Cardiac muscle cell (in vitro differentiated cells and primary cell): ENCODE data around the gene CD86. TPM values are rescaled to one million over a fixed set of nuclear protein-coding genes. Genes with fewer than 3 reads are reported as not detected.

ENCODE experiments used
- DNase-seq, 2 donors: peaks; one replicate each; pipeline versions ENCODE4 v3.0.0 to v3.0.0-alpha.2; 2010 to 2017; ENCODE audit warnings: low read depth in 1 of 2, low spot score in 1 of 2
- H3K27ac ChIP-seq: fragments of 200-600 bp; sonication (generic); 2 replicates; pipeline ENCODE4 v1.5.1; 2016
- H3K27me3 ChIP-seq: fragments of 200-600 bp; sonication (generic); 2 replicates; pipeline ENCODE4 v1.6.0; 2016; ENCODE audit warnings: control low read depth
- H3K36me3 ChIP-seq: fragments of 200-600 bp; sonication (generic); 2 replicates; pipeline ENCODE4 v1.5.1; 2016; ENCODE audit warnings: control low read depth
- H3K4me1 ChIP-seq: fragments of 200-600 bp; sonication (generic); 2 replicates; pipeline ENCODE4 v1.8.1; 2017; ENCODE audit warnings: low read depth, mild to moderate bottlenecking, mixed run types
- H3K4me3 ChIP-seq: fragments of 200-600 bp; sonication (generic); 2 replicates; pipeline ENCODE4 v1.5.1; 2016; ENCODE audit warnings: mild to moderate bottlenecking
- H3K9me3 ChIP-seq: fragments of 200-600 bp; sonication (generic); 2 replicates; pipeline ENCODE4 v1.5.1; 2017; ENCODE audit warnings: low read depth, mild to moderate bottlenecking, control low read depth
- polyA plus RNA-seq: library from polyadenylated mRNA; unstranded; fragments of >200 nt; fragmentation: Nextera tagmentation; extraction: Ambion mirVana; gene quantifications from 2 replicates; pipeline ENCODE4 v1.2.1, GENCODE V29; 2016
- total RNA-seq: library from RNA; depleted of rRNA; stranded (reverse); fragments of >200 nt; gene quantifications from 2 replicates; pipeline ENCODE4 v1.2.3, GENCODE V29; 2016
- TF ChIP-seq, protein P1 (sequence below): IDR thresholded peaks from 2 replicates; pipeline ENCODE4 v1.5.1; 2012; ENCODE audit warnings: low read depth, mild to moderate bottlenecking, low read length

CD86 gene
- total and polyA plus RNA-seq, 2 experiments from 2014 or later, result not detected

DNA sequence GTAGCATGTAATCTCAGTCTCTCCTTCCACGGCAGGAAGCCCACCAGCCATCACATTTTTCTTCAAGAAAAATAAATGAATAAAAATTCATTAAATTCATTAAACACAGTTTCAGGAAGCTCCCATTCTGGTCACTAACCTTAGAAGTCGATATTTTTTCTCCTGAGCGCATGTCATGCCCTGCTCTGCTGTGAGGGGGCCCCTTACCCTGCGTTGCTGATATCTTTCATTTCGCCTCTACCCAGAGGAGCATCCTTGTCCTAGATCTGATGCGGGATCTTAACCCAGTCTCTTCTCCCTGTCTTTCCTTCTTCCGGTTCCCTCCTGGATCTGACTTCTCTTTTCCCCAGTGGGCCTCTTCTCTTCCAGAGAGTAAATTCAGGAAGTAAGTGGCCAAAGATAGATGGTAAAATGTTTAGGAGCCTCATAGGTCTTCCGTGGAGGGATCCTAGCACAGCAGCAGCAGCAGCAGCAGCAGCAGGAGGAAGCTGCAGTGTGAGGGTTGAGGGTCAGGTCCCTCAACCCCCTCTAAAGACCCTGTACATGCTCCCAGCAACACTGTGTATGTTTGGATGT lies 31.7 kb upstream of the CD86 start:
- Histone ChIP-seq H3K36me3 (no peaks in the 10 kb centered on the region), H3K4me1 (peaks cover 4% of the 10 kb centered on the region), H3K4me3 (no peak overlapping the region), H3K27me3 (peaks cover 31% of the 10 kb centered on the region), H3K27ac (no peak overlapping the region), H3K9me3 (no peaks in the 10 kb centered on the region)
- no peak for DNase-seq
- TF ChIP-seq, protein P1, sequence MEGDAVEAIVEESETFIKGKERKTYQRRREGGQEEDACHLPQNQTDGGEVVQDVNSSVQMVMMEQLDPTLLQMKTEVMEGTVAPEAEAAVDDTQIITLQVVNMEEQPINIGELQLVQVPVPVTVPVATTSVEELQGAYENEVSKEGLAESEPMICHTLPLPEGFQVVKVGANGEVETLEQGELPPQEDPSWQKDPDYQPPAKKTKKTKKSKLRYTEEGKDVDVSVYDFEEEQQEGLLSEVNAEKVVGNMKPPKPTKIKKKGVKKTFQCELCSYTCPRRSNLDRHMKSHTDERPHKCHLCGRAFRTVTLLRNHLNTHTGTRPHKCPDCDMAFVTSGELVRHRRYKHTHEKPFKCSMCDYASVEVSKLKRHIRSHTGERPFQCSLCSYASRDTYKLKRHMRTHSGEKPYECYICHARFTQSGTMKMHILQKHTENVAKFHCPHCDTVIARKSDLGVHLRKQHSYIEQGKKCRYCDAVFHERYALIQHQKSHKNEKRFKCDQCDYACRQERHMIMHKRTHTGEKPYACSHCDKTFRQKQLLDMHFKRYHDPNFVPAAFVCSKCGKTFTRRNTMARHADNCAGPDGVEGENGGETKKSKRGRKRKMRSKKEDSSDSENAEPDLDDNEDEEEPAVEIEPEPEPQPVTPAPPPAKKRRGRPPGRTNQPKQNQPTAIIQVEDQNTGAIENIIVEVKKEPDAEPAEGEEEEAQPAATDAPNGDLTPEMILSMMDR, result no peak

DNA sequence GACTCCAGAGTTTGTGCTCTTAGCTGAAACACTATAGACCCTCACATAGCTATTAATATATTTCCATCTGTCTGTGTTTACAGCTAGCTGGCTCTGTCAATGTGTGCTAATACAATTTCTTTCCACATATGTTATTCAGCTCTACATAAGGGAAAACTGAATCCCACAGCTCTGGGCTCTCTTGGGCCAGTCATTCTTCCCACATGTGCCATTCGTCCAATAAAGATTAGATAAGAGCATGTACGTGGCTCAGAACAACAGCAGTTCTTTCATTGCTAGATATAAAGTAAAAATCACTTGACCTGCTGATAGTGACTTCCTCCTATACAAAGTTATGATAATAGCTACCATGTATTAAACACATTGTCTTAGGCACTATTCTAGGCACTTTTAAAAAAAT lies 30.4 kb upstream of the CD86 start:
- no peaks in the 10 kb centered on the region for H3K36me3 ChIP-seq

DNA sequence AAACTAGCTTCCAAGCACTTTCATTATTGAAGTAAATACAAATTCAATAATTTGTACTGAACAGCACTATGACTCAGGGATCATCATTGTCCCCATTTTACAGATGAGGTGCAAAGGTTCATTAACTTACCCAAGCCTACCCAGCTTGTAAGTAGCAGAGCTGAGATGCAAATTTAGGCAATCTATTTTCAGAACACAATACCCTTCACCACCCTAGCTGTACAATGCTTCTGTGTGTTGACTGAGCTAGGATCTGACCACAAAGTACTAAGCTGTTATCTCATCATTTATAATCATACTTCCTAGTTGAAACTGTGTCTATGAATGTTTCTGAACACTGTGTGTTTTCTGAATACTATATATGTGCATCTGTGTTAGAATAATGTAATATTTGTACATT lies 29.9 kb upstream of the CD86 start:
- no peak overlapping the region for H3K27ac ChIP-seq
- H3K36me3 ChIP-seq, result no peaks in the 10 kb centered on the region
- H3K4me1 ChIP-seq, result no peaks in the 10 kb centered on the region
- peaks cover 24% of the 10 kb centered on the region for H3K27me3 ChIP-seq
- H3K9me3 ChIP-seq, result no peaks in the 10 kb centered on the region
- DNase-seq, result peak in 1 of 2 donors; percentile 27
- TF ChIP-seq, protein P1, result no peak
- H3K4me3 ChIP-seq, result no peak overlapping the region

More for the DNA sequence above, 30.4 kb upstream of the CD86 start:
- TF ChIP-seq, protein P1, result no peak
- Histone ChIP-seq H3K27ac (no peak overlapping the region), H3K4me1 (peaks cover under 1% of the 10 kb centered on the region), H3K27me3 (peaks cover 29% of the 10 kb centered on the region), H3K4me3 (no peak overlapping the region), H3K9me3 (no peaks in the 10 kb centered on the region)
- DNase-seq, result peak in 1 of 2 donors; percentile 68

DNA sequence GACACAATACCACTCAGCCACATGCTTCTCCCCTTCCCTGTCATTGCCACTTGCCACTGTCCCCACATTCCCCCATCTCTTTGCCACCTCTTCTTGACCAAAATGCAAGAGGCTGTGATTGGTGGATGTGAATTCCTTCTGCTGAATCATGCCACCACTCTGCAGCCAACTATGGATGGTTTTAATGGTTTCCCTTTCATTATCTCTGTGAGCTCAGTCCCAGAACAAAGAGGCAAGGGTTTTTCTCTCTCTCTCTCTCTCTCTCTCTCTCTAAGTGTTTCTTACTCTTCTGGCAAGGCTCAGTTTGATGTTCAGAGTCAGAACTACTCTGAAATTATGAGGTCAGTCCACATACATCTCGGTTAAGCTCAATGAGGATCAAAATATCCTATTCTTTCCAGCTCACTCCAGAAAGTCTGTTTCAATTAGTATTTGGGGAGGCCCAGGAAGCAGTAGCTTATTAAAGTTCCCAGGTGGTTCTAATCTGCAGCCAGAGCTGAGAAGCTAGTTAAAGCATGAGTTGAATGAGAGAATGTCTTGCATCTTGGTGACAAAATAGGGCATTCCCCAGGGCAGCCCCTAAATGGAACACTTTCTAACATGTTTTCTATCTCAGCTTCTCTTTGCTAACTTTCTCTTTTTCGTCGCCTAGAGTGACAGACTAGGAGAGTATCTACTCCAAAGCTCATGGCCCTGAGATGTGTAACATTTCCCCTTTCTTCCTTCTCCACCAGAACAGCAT lies 24.6 kb upstream of the CD86 start:
- TF ChIP-seq, protein P1, result no peak
- no peaks in the 10 kb centered on the region for H3K4me1 ChIP-seq
- DNase-seq, result peak in 1 of 2 donors; percentile 69

DNA sequence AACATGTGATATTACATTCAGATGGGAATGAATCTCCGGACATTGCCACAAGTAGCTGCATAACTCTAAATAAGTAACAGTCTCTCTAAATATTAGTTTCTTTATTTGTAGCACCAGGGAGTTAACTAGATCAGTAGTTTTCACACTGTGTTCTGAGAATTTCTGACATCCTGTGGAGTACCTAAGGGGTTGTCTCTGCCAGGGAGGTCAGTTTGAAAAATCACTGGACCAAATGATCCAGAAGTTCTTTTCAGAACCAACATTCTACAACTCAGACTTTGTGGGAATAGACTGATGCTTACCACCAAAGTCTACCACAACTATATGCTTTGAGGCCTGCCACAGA lies 24.1 kb upstream of the CD86 start:
- no peaks in the 10 kb centered on the region for H3K27me3 ChIP-seq
- TF ChIP-seq, protein P1, result no peak
- H3K36me3 ChIP-seq, result no peaks in the 10 kb centered on the region
- DNase-seq, result no peak
- H3K4me1 ChIP-seq, result no peaks in the 10 kb centered on the region
- no peak overlapping the region for H3K4me3 ChIP-seq
- no peak overlapping the region for H3K27ac ChIP-seq
- H3K9me3 ChIP-seq, result no peaks in the 10 kb centered on the region

More for the DNA sequence above, 24.6 kb upstream of the CD86 start:
- Histone ChIP-seq H3K27ac (no peak overlapping the region), H3K9me3 (no peaks in the 10 kb centered on the region), H3K27me3 (no peaks in the 10 kb centered on the region), H3K4me3 (no peak overlapping the region), H3K36me3 (no peaks in the 10 kb centered on the region)
